GM12865 (cell line): Measurements from ENCODE around the gene TIMM17B.

Source experiments
- DNase-seq: peaks from one replicate; pipeline ENCODE4 v3.0.0; 2010; ENCODE audit warnings: low read depth
- H3K4me3 ChIP-seq: 2 replicates; pipeline ENCODE4 v1.5.1; 2011; ENCODE audit warnings: mild to moderate bottlenecking, low read depth, low read length, control low read depth
- TF ChIP-seq, protein P1 (sequence below): IDR thresholded peaks from 2 replicates; pipeline ENCODE4 v1.5.1; 2011; ENCODE audit warnings: low read length, control low read depth, low read depth, inconsistent platforms; ENCODE audit not compliant: insufficient read depth; ENCODE audit errors: missing control alignments

The TIMM17B gene

DNA sequence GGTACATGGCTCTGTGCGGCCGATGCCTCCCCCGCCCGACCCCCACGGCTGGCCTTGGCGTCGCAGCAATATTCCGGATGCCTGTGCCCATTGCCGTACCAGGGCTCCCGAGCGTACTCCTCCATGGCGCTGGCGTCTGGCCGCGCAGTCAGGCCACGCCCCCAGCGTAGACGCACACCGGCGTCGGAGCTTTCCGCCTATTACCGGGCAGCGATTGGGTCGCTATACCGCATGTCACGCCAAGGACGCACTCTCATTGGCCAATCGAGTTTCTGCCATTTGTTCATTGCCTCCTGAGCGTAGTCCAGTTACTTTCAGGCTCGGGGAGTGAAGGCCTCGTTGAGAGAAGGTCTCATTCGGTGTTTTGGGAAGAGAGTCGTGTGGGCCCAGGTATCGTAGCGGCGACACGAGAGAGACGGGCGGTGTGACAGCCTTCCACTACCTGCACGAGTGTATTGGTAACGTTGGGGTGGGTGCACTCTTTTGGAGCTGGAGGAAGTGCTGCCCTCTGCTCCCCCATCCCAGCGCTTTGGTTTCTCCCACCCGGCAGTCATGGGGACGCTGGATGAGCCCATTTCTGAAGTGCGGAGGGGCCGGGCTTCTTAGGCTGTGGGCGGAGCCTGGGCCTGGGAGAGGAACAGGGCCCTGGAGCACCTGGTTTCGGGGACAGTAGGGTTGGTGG is at the start of gene TIMM17B, which contains the start of gene PQBP1:
Gene TIMM17B (minus strand): TSS at position 144 of the 682 bp plus-strand sequence. CDS start 19 bp downstream, at position 125.
Gene PQBP1 (plus strand): TSS at position 306 of the 682 bp plus-strand sequence. CDS start 580 bp downstream, outside the sequence.
- DNase-seq: peak; percentile 96

DNA sequence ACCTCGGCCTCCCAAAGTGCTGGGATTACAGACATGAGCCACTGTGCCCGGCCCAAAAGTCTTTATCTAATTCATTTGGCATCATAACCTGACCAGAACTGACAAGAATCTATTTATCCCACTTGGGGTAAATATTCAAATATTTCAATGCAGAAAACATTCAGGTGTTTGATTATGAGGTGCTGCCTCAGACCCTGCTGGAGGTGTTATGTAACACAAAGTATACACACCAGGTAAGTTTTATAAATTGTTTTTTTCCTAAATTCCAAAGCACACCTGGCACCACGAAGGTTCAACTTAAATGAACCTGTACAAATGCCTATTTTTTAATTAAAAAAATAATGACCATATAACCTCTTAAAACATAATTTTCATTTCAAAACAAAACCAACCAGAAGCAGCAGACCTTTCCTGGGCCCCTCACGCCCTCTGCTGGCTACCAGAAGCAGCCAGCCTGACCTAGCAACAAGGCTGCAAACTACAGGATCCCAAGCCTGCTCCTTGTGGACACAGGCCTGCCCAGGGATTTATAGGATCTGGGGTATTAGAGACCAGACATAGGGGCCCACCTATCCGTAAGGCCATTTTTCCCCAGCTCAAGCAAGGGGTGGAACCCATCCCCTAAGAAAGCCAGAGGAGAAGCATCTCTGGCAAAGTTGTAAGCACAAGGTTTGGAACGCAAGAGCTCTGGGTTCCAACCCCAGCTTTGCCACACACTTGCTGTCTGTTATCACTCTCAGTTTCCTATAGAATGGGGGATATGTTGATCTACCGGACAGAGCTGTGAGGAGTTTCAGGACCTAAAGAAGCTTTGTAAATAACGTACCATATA is 48.2 kb upstream of the TIMM17B start:
- H3K4me3 ChIP-seq: no peak overlapping the region
- TF ChIP-seq, protein P1, sequence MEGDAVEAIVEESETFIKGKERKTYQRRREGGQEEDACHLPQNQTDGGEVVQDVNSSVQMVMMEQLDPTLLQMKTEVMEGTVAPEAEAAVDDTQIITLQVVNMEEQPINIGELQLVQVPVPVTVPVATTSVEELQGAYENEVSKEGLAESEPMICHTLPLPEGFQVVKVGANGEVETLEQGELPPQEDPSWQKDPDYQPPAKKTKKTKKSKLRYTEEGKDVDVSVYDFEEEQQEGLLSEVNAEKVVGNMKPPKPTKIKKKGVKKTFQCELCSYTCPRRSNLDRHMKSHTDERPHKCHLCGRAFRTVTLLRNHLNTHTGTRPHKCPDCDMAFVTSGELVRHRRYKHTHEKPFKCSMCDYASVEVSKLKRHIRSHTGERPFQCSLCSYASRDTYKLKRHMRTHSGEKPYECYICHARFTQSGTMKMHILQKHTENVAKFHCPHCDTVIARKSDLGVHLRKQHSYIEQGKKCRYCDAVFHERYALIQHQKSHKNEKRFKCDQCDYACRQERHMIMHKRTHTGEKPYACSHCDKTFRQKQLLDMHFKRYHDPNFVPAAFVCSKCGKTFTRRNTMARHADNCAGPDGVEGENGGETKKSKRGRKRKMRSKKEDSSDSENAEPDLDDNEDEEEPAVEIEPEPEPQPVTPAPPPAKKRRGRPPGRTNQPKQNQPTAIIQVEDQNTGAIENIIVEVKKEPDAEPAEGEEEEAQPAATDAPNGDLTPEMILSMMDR: peak; percentile 72
- peak; percentile 64 for DNase-seq

More for the DNA sequence above, at the start of gene TIMM17B, which contains the start of gene PQBP1:
- peak within 1 kb of the TSS; percentile 73 for H3K4me3 ChIP-seq
- TF ChIP-seq, protein P1: no peak

DNA sequence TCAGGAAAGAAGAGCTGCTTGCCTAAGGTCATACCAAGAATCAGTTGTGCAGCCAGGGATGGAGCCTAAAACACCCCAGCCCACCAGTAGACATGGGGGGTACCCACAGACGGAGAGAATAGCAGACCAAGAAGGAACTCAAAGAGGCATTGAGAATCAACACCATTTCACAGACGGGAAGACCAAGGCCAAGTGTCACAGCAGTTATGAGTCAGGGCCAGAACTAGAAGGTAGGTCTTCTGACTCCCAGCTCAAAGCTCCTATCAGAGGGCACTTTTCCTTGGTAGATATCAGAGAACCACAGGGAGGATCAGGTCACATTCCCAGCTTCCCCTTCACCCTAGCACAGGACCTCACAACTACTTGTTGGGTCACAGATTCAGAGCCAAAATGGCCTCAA is 45.3 kb upstream of the TIMM17B start:
- H3K4me3 ChIP-seq: no peak overlapping the region
- TF ChIP-seq, protein P1: no peak
- DNase-seq: no peak

DNA sequence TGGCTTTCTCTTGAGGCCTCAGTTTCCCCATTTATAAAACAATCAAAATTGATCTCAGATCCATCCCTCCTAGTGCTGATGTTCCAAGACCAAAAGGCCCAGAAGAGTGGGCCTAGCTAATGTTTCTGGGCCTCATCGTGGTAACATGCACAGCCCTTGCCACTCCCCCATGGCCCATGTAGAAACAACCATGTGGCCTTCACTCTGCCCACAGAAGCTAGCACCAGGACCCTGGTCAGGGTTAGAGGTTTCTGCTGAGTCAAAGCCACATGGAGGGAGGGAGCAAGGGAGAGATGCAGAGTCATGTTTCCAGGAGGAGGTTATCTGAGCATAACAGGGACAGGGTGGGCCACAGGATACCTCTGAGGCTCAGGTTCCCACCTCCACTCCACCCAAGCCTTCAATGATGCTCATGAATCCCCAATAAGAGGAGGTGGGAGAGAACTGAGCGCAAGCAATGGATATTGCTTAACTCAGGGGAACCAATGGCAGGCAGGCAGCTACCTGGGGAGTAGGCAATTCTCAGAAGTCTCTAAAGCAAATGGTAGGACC is 42.9 kb upstream of the TIMM17B start:
- H3K4me3 ChIP-seq: peak overlapping the region; percentile 45
- peak; percentile 54 for DNase-seq
- TF ChIP-seq, protein P1: no peak

DNA sequence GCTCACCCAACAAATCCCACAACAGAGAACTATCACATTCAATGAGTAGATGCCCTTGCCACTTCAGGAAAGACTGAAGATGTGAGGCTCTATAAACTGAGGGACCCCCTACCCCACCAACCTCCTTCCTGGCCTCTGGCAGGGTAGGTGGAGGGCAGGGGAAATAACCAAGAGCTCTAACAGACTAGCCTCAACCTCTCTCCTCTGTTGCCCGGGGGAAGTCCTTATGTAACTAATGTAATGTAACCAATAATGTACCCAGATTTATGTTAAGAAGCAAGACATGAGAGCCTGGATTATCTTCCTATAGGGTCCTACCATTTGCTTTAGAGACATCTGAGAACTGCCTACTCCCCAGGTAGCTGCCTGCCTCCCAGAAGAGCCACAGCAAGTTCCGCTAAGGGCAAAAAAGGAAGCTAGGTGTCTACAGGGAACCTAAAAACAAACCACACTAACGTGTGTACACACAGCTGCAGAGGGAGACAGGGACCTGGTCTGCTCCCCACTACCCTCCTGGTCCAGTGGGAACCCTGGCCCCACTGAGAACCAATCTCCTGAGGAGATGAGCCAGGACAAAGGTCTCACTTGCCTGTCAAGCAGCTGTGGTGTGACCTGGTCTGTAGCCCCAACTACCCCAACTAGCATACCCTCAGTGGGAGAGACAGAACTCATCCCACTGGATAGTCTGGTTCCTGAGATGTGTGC is 42.1 kb upstream of the TIMM17B start:
- H3K4me3 ChIP-seq: peak overlapping the region; percentile 45
- TF ChIP-seq, protein P1: no peak
- peak; percentile 75 for DNase-seq

DNA sequence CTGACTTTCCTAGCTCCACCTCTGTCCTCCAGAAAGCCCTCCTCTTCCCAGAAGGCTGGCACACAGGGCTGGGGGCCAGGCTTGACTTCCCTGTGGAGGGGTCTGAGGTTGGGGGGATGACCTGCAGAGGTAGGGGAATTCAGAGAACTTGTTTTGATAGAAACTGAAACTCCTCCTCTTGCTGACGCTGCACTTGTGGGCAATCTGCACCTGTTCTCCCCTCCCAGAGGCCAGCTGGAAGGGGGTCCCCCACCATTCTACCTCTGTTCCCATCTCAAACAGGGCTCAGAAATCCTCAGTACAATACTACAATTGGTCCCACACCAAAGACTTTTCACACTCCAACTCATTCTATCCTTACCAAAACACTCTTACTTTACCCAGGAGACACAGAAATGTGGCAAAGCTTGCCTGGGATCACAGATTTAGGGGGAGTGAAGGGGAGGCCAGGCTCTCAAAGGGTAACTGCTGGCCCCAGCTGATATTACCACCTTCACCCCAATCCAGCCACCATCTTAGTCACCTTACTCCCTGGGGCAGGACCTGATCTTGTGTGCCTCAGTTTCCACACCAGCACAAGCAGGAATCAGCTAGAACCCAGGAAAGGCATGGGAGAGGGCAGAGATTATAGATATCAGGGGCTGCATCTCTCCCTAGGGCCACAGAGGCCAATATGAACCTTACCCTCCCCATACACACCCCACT is 41.3 kb upstream of the TIMM17B start:
- H3K4me3 ChIP-seq: peak overlapping the region; percentile 45
- peak; percentile 91 for DNase-seq
- TF ChIP-seq, protein P1: no peak
